ENCODE results near the gene LRRC74B.

The LRRC74B gene

GRCh38 chr22:21067075-21067900 is 21.5 kb downstream of the LRRC74B start:
- Histone ChIP-seq H3K9me3 (ENCODE audit: control insufficient read depth, low read length) (no peaks in the 10 kb centered on the region), H3K27me3 (ENCODE audit: control insufficient read depth, insufficient read depth, low read length) (no peaks in the 10 kb centered on the region), H3K4me3 (ENCODE audit: low read depth, low read length) (no peak overlapping the region), H2AFZ (no peak overlapping the region), H3K9ac (no peak overlapping the region), H3K4me1 (no peaks in the 10 kb centered on the region), H3K36me3 (ENCODE audit: control insufficient read depth, insufficient read depth, low read length) (no peaks in the 10 kb centered on the region), H3K27ac (no peak overlapping the region), H3K79me2 (no peaks in the 10 kb centered on the region), H3K4me2 (ENCODE audit: low read length) (no peak overlapping the region)
- no peak for TF ChIP-seq CTCF (IDR thresholded peaks at IDR 0.05)

DNA sequence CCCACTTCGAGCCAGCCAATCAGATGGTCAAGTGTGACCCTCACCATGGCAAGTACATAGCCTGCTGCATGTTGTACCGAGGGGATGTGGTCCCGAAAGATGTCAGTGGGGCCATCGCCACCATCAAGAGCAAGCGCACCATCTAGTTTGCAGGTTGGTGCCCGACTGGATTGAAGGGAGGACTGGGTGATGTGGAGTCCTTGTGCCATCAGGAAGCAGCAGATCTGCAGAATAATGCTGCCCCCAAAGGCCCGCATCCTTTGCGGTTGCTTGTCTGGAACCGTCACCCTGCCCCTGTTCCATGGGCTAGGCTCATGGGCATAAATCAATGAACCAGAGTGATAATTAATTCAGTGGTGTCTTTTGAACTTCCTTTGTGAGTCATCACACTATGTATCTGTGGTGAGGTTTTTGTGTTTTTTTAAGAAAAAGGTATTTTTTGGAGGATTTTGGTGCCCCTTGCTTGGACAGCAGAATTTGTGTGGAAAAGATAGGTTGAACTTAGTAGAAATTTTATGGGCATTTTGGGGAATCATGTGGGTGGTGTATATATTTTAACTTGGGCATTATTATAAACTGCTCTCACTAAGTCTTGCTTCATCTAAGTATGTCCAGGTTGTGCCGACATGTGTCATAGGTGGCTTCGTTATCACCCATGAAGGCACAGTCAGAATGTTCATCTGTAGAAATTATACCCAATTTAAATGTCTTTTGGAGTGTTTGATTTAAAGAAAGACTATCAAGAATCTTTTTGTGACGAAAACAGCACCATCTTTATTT is 22.3 kb downstream of the LRRC74B start:
- no peaks in the 10 kb centered on the region for H3K79me2 ChIP-seq
- no peak for TF ChIP-seq CTCF (IDR thresholded peaks at IDR 0.05)
- no peak overlapping the region for H3K4me2 ChIP-seq (ENCODE audit: low read length)
- no peak overlapping the region for H3K27ac ChIP-seq
- H3K4me3 ChIP-seq (ENCODE audit: low read depth, low read length) = no peak overlapping the region
- H3K27me3 ChIP-seq (ENCODE audit: control insufficient read depth, insufficient read depth, low read length) = no peaks in the 10 kb centered on the region
- H3K9ac ChIP-seq = no peak overlapping the region
- H3K36me3 ChIP-seq (ENCODE audit: control insufficient read depth, insufficient read depth, low read length) = no peaks in the 10 kb centered on the region
- no peak overlapping the region for H2AFZ ChIP-seq
- no peaks in the 10 kb centered on the region for H3K4me1 ChIP-seq
- no peaks in the 10 kb centered on the region for H3K9me3 ChIP-seq (ENCODE audit: control insufficient read depth, low read length)

- Histone ChIP-seq H3K79me2 (no peaks in the 10 kb centered on the region), H3K36me3 (ENCODE audit: control insufficient read depth, insufficient read depth, low read length) (no peaks in the 10 kb centered on the region), H3K27ac (no peak overlapping the region), H2AFZ (no peak overlapping the region), H3K4me2 (ENCODE audit: low read length) (no peak overlapping the region), H3K27me3 (ENCODE audit: control insufficient read depth, insufficient read depth, low read length) (no peaks in the 10 kb centered on the region), H3K4me1 (no peaks in the 10 kb centered on the region), H3K9ac (no peak overlapping the region), H3K4me3 (ENCODE audit: low read depth, low read length) (no peak overlapping the region), H3K9me3 (ENCODE audit: control insufficient read depth, low read length) (no peaks in the 10 kb centered on the region)
- no peak for TF ChIP-seq CTCF (IDR thresholded peaks at IDR 0.05)
These were observed 23.0 kb downstream of the LRRC74B start for GRCh38 chr22:21068681-21069276.

GRCh38 chr22:21069375-21069774 is 23.6 kb downstream of the LRRC74B start:
- H3K9ac ChIP-seq = no peak overlapping the region
- H3K9me3 ChIP-seq (ENCODE audit: control insufficient read depth, low read length) = no peaks in the 10 kb centered on the region
- no peak overlapping the region for H3K4me2 ChIP-seq (ENCODE audit: low read length)
- no peaks in the 10 kb centered on the region for H3K36me3 ChIP-seq (ENCODE audit: control insufficient read depth, insufficient read depth, low read length)
- H3K4me1 ChIP-seq = no peaks in the 10 kb centered on the region
- no peaks in the 10 kb centered on the region for H3K27me3 ChIP-seq (ENCODE audit: control insufficient read depth, insufficient read depth, low read length)
- no peak overlapping the region for H2AFZ ChIP-seq
- no peak for TF ChIP-seq CTCF (IDR thresholded peaks at IDR 0.05)
- H3K4me3 ChIP-seq (ENCODE audit: low read depth, low read length) = no peak overlapping the region
- H3K27ac ChIP-seq = no peak overlapping the region
- no peaks in the 10 kb centered on the region for H3K79me2 ChIP-seq
